NCI-H748 (cell line): ENCODE results near the gene FBXL17.
A peak's percentile ranks its signal among the peaks of the same experiment; 100 is the strongest.

Experiments
- DNase-seq: peaks from one replicate; lab custom pipeline; 2025; ENCODE audit not compliant: unreplicated experiment; lab: John Stamatoyannopoulos, UW

The FBXL17 gene

DNA sequence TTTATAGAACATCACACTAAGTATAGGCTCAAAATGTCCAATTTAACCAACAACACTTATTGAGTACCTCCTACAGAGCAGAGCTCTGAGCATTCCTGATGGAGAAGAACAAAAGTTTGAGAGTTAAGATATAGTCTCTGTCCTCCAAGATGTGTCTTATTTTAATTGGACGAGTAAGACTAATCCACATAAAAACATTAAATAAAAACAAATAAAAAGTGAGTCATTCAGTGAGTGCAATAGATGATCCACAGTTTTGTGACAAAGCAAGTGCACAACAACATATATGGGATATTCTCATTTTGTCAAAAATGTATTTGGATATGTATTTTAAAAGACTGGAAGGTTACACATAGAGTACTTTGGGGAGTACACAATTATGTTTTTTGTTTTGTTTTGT is 277.4 kb downstream of the FBXL17 start:
- no peak for DNase-seq

DNA sequence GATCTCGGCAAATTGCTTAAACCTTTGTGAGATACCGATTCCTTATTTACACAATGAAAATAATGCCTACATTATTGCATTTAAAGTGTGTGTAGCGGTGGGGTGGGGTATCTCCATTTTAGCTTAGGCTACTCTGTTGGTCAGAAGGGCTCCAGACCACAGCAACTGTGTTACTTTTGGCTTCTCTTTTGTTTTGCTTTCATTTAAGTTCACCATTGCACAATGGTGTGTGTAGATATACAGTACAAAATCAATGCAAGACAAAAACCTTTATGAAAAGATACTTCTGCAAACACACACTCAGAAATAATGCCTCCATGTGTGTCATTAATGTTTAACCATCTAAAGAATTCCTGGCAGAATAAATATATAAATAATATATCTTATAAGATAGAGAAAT is 279.4 kb downstream of the FBXL17 start:
- peak; percentile 10 for DNase-seq

DNA sequence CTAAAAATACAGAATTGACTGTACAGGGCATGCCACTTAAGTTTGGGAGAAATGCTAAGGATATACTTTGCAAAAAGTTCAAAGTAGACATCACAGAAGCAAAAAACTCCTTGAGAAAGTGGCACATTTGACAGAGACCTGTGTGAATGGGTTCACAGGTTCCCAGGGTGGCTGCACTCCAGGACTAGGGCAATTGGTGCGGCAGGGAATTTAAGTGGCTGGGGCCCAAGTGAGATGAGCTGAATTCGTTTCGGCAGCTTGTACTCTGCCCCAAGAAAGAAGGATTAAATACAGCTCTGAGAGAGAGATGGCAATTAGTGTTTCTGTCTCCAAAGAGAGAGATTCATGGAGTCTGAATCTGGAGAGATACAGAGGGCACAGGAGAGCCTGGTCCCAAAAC is 280.1 kb downstream of the FBXL17 start:
- no peak for DNase-seq

DNA sequence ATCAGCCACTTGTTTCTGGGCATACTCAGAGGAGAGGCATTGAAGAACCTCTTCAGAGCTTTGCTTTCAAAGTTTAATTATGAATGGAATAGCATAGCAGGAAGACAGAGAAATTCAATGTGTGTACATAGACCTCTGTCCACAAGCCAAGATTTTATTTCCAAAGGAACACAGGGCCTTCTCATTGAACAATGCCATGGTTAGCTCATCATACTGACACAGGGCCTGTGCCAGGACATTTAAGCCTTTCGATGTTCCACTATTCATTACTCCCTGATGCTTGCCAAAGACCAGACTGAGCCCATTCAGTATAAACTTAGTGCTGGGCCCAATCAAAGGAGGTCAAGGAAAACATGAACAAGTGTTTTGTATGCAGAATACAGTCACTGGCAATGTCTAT is 280.8 kb downstream of the FBXL17 start:
- DNase-seq = no peak

DNA sequence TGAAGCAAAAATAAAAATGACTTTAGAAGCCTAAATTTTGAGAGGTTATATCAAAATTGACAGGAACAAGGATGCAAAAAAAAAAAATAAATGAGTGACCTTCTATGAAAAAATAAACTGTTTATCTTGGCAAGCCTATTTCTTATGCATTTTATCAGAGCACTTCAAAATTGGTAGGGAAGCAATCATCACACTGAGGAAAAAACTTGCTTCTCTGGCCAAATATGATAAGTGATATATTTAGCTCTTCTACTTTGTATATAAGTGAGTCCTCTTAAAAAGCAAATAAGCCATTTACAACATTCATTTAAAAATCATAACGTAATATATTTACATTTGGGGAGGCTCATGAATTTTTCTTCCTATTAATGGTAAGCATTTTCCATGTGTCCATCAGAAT is 287.1 kb downstream of the FBXL17 start:
- DNase-seq = no peak

DNA sequence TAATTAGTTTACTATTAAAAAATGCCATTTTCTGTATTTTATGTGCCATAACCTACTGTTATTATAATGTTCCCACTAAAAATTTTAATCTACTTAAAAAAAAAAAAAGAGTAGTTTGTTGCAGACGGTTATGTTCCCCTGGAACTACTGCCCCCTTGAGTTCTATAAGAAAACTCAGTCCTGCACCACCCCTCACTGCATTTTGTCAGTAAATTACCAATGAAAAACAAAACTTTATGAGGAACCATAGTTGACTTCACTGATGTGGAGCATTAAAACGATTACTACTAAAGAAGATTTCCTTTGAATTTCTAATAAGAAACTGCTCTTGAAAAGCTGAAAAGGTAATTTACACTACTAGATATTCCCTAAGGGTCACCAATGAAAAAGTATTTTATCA is 288.7 kb downstream of the FBXL17 start:
- peak; percentile 49 for DNase-seq

DNA sequence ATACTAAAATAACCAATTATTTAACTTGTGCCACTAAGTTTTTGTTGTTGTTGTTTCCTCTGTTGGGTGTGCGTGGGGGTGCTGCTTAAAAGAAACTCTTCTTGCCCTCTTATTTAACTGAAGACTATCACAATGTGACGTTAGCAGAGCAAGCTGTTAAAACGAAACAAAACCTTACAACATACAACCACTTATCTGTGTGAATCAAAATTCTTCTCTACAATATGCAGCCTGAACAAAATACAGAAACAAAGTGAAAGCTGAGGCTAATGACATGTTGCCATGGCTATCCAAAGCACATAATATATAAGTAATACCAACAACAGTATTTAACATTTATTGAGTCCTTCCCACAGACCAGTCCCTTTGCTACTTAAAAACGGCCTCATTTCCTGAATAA is 291.0 kb downstream of the FBXL17 start:
- peak; percentile 37 for DNase-seq

DNA sequence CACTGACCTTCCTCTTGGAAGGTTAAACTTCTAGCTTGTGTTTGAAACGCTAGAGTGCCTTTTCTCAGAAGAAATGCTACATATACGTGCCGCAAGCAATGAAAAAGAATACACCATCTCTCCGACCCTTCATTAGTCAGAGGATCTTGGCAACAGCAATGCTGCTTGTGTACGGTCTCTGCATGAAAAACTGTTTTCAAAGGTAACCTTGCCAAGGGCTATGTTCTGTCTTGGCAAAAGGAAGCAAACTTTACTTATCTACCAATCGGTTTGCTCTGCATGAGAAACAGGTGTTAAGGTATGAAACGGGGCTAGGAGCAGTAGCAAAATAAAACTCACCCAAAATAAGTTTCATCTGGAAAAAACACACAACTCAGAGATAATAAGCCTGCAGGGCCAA is 297.8 kb downstream of the FBXL17 start:
- no peak for DNase-seq

DNA sequence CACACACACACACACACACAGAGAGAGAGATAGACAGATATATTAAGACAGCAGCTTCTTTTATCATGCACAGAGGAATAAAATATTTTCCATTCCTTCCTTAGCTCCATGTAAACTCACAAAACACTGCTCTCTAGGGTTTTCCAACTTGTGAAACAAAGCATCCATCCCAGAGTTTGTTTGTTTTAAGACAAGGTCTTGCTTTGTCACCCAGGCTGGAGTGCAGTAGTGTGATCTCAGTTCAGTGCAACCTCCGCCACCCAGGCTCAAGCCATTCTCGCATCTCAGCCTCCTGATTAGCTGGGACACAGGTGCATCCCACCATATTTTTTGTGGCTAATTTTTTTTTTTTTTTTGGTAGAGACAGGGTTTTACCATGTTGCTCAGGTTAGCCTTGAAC is 298.7 kb downstream of the FBXL17 start:
- DNase-seq = no peak

DNA sequence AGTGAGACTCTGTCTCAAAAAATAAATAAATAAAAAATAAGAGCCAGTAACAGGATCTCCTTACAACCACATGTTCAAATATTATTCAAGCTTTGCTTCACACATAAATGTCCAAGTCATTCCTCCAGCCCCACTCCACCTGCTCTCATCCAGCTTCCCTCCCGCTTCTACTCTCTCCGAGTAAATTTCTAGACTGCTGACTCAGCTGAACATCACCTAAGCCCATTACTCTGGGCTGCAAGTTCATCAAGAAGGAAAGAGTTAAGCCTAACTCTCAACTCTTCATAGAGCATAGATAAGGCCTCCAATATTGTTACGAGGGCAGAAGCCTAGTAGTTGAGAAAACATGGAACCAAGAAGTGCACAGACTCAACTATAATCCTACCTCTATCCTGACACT is 300.2 kb downstream of the FBXL17 start:
- DNase-seq = no peak

DNA sequence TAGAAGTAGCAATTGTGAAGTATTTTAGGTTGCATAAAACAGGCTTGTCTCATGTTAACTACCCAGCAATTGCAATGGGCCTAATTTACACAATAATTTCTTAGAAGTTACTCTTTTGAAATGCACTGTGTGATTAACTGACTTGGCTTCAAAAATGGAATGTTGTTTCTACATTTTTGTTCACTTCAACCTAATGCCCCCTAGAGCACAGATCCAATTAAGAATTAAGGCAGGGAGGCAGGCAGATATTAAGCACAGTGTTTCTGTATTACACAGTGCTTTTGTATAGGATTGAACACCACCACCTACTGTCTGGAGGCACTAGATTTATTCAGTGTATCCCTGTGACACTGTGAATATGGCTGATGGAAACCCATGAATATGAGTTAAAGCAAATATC is 302.1 kb downstream of the FBXL17 start:
- DNase-seq = peak; percentile 28

DNA sequence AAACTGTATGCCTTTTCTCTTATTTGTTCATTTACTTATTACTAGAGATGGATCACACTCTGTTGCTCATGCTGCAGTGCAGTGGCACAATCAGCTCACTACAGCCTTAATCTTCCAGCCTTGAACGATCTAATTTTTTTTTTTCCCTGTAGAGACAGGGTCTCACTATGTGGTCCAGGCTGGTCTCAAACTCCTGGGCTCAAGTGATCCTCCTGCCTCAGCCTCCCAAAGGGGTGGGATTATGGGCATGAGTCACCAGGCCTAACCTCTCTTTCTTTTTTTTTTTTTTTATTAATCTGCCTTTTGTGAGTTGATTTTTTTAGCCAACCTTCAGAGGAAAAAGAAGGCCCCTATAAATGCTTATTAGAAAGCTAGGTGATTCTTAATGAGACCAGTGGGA is 303.0 kb downstream of the FBXL17 start:
- no peak for DNase-seq

DNA sequence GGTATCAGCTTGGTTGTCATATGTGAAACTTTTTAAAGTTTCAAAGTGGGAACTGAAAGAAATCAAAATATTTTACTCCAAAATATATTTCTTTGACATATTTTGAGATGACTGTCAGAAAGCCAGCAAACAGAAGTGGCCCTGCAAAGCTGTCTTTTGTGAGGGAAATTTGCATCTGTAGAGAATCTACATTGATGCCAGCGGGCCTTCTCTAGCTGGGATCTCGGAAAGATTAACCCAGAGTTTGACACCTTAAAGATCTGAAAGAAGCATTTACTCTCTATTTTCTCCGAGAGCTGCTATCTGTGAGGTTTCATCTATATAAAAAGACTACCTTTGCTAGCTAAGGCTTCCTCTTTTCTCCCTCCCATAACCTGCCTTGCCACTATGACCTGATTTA is 303.6 kb downstream of the FBXL17 start:
- no peak for DNase-seq

DNA sequence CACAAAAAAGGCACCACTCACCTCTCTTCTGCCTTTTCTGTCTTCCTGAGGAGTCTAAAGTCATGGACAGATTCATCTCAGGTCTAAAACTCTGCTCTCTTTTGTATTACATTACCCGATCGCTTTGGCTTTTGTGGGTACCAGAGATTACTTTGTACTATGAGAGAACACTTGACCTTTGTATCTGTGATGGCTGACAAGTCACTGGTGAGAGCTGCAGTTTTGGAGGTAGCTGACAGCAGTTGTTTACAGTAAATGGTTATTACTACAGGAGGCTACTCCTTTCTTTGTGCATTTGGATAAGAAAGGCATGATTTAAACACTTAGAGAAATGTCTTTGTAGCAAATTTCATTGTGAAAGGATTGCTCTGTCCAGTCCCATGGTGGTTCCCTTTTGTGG is 307.3 kb downstream of the FBXL17 start:
- no peak for DNase-seq

DNA sequence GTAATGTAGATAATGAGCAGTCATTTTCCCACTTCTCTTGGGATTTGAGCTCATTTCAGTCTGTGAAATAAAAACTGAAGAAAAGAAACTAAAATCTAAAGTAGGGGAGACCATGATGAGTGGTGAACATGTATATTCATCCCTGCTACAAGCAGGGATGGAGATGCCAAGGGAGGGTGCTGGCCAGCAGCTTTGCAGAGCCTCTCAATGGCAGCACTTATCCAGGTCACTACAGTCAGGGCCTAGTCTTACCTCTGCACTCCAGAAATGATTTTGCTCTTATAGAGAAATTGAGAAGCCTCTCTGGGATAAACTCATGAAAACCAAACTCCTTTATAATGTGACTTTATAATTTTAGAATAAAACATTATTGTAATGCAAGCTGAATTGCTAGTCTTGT is 317.6 kb downstream of the FBXL17 start:
- no peak for DNase-seq

DNA sequence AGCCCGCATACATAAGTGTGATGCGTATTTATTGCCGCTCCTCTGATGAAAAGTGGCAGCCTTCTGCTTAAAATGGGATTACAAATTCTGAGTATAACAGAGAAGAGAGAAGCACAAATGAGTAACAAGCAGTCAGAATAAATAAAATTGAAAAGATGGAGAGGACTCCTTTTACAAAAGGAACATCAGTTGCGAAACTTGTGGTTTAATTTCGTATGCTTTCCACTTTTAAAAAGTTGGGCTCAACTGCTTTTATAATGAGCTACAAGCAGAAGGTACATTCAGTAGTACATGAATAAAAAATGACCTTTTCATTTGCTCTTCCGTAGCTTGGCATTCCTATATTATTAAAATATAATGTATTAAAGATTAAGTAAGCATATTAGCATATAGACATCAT is 320.0 kb downstream of the FBXL17 start:
- DNase-seq = no peak

DNA sequence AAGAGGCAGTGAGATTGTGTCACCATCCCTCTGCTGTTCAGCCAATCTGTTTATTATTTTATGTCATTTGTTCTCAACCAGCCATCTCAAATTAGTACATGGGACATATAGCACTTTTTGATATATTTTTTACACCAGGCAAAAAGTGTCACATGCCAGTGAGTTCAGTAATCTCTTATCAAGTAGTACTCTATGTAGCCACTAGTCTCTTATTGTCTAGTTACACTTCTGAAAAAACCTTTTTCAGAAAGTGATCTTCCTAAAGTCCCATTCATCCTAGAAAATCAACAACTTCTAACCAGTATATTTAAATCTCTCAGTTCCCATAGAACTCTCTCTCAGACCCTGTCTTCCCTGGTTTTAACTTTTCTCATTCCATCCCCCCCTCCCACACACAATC is 321.6 kb downstream of the FBXL17 start:
- no peak for DNase-seq

DNA sequence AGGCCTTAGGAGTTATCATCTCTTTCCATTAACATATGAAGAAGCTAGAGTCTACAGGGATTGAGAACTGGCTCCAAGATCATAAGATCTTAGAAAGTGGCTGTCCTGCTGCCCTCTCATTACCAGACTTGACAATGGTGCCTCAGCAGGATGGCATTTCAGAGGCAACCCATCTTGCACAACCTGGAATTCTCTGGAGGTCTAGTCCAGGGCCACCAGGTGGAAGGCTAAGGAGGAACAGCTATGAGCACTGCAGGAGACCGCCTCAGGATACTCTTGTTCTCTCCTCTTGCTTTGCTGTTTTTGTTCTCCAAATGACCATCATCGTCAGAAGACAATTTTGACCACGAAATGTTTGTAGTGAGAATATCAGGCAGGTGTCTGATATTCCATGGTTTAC is 322.6 kb downstream of the FBXL17 start:
- DNase-seq = no peak

DNA sequence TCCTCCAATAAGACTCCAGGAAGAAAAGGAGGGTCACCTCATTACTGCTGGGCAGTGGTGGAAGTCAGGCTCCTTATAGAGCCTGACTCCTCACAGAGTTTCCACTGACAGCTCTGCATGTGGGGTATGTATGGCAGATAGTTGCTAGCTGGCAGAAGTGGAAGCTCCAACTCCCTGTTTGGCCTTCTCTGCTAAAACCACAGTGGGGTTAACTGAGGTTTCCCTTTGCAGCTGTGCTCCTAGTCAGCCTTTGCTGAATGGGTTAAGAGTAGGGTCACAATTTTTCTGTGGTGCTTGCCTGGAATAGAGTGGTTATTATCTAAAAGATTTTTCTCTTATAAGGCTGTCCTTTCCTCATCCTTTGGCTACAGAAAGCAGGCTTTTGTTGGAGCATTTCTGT is 327.5 kb downstream of the FBXL17 start:
- no peak for DNase-seq

DNA sequence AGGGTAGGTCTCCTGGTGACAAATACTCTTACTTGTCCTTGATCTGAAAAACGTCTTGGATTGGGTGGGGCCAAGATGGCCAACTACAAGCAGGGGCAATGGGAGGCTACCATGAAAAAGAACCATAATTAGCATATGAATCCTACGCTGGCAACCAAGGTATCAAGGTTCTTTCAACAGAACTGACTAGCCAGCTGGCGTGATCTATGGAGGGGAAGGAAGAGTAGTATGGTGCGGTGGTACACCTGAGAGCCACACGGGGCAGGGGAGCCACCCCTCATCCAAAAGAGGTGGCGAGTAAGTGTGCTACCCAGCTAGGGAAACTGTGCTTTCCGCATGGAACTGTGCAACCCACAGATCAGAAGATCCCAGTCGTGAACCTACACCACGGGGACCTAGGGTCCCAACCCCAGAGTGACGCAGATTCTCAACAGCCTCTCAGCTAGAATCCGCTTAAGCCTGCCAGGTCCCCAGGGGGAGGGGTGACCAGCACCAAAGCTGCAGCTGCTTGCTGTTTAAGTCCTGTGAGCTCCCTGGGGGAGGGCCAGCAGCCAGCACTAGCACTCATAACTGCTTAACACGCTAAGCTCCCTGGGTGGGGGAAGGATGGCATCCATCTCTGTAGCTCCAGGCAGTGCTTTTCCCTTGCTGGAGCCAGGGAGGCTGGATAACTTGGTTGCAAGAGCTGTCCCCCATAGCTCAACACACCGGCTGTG is 334.8 kb downstream of the FBXL17 start:
- no peak for DNase-seq

DNA sequence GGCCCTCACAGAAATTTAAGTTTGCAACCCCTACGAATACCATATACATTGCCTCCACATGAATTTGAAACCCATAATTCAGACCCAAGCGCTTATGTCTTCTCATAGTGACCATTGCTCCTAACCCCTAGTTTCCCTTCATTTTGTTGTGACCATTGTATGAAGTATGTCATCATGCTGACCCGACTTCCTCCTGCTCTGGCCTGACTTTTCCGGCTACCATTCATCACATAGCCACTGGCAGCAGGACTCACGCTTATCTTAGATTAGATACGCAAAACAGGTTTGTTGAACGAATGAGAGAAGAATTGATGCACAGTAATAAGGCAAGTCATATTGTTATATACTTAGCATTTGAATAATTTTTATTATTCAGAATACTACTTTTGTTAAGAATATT is 345.4 kb downstream of the FBXL17 start:
- DNase-seq = no peak

DNA sequence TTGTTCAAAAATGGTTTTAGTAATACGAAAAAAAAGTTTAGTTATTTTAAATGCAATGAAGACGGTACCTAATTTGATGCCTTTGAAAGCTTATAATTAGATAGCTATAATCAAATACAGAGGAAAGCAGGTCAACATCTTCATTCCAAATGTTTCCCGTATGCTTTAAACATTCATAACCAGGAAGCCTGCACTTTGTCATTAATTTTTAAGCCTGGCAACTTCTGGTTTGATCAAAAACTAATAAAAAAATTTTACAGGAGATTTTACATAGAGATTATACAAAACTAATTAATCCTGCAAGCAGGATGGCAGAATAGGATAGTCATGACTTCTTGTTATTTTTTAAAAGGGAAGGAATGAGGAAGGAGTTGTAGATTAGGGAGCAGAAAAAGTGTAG is 353.0 kb downstream of the FBXL17 start:
- DNase-seq = no peak

DNA sequence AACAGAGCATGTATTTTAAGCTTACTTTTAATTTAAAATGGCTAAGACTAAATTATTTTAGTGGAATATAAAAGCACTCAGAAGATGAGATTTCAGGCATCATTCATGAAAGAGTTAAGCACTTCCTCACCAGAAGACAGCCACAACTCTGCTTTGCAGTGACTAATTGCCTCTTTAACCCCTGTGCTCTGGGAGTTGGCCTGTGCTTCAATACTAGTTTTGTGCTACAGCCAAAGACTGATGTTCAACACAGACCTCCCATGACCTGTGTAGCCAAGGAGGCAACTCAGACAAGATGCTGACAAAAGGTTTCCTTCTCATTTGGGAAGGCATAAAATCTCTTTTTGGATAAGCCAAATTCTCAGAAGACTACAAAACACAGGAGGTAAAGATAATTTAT is 353.5 kb downstream of the FBXL17 start:
- DNase-seq = no peak

DNA sequence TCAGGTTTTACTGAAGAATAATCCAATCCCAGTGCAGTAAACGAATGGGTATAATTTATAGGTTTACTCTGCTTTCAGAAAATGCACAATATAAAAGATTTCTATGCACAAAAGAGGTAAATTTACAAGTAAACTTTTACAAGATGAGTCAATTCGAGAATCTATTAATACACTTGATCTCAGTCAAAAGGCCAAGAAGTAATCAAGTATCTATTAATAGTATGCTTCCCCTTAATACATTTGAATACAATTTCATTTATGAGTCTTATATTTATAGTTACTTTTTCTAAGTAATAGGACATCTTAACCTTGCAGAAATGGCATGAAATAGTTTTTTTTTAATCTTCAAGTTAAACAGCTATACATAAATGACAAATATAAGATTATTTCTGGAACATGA is 355.9 kb downstream of the FBXL17 start:
- DNase-seq = no peak
